Measurements from ENCODE around the gene SULF2.
A peak's percentile ranks its signal among the peaks of the same experiment; 100 is the strongest.

SULF2 gene

DNA sequence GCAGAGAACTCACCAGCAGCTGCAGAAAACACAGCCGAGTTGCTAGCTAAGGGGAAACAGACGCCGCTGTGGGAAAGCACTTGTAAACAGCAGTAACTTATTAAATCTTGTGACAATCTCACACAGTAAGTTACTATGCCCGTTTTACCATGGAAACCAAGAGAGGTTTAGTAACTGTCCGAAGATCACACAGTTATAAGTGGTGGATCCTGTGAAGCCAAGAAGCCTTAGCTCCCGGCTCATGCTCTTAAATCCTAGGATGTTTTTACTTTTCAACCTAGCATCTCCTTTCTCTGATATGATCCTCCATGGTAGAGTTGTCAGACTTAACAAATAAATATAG, 1.5 kb upstream of the SULF2 start:
- DNase-seq (ENCODE audit: extremely low spot score) = no peak
- no peak for TF ChIP-seq LEF1 (IDR thresholded peaks at IDR 0.05; ENCODE audit: borderline replicate concordance)
- CTCF ChIA-PET = interaction anchor here (0.7 to 2.2 kb wide), 6 partner anchors 108 to 837 kb away, joined by 3 to 19 read pairs (median 4); no protein-coding TSS in a partner anchor
- POLR2A ChIA-PET = interaction anchor here (0.9 to 1.7 kb wide), 2 partner anchors 45 to 63 kb away, joined by 3 read pairs; no protein-coding TSS in a partner anchor

DNA sequence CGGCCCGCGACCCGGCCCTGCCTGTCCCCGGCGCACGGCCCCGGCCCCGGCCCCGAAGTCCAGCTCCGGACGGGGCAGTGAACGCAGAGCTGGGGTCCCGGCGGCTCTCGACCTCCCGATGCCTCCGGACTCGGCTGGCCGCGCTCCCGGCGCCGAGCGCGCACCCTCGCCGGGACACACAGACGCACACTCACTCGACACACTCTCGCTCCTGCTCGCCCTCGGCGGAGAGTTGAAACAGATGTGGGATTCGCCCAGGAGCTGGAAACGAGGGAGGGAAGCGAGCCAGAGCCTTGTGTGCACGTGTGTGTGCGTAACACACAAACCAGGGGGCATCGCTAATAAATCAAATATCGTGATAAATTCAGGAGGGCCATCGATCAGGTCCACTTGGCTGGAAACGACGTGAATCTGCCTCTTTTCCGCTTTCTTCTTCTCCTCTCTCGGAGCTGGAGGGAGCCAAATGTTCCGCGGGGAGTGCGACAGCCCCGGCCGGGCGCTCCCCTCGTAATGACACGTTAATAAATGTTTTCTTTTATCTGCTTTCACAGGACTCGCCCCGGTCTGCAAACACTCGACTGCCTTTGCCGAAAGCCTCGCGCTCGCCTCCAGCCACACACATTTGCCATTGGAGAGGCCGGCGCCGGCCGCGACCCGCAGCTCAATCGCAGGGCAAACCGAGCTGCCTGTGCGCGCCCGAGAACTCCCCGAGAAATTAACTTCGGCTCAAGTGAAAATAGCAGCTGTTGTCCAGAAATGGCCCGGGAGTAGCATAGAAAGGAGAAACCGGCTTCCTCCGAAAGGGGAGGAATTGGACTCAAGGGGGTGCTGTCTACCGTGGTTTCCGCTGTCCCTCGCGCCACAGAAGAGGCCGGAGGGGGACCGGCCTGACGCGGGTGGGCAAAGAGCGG, 828 bp upstream of the SULF2 start:
- TF ChIP-seq L3MBTL2 (conservative IDR thresholded peaks at IDR 0.05) (peak; percentile 81), SP1 (IDR thresholded peaks at IDR 0.05) (no peak)
- TF ChIP-seq, protein P1, sequence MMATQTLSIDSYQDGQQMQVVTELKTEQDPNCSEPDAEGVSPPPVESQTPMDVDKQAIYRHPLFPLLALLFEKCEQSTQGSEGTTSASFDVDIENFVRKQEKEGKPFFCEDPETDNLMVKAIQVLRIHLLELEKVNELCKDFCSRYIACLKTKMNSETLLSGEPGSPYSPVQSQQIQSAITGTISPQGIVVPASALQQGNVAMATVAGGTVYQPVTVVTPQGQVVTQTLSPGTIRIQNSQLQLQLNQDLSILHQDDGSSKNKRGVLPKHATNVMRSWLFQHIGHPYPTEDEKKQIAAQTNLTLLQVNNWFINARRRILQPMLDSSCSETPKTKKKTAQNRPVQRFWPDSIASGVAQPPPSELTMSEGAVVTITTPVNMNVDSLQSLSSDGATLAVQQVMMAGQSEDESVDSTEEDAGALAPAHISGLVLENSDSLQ (IDR thresholded peaks at IDR 0.05) = peak; percentile 45; the same call in 1 of the 2 replicates
- ChIA-PET CTCF (interaction anchor here (0.6 to 2.2 kb wide), 7 partner anchors 15 to 844 kb away, joined by 3 to 19 read pairs (median 4); no protein-coding TSS in a partner anchor), POLR2A (interaction anchor here (0.8 to 1.7 kb wide), 3 partner anchors 44 to 186 kb away, joined by 3 read pairs; no protein-coding TSS in a partner anchor)
- DNase-seq (ENCODE audit: extremely low spot score) = peak; percentile 64

DNA sequence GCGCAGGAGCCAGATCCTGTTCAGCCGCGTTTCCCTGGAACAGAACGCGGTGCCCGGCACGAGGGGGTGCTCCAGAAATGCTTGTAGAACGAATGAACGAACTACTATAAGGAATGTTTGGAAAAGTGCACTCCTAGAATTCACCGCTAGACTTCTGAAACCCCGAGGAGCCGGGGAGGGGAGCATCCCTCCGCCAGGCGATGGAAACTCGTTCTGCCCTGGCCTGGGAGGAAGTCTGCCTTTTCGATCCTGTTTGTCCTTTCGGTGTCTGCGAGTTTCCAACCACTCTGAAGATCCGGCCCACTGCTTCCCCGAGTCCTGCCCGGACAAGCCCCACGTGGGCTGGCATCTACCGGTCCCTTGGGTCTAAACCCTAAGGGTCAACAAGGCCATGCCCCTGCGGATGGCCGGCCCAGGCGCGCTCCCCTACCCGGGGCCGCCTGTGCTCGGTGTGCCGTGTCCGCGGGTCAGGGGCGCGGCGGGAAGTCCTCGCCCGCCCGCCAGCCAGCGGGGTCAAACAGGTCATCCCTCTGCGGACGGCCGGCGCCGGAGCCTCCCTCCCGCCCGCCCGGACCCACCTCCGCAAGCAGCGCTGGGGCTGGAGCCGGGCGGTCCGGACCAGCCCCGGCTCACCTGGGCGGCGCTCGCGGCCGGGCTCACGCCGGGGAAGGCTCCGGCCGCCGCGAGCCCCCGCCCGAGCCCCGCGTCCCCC, 526 bp downstream of the SULF2 start:
- ChIA-PET POLR2A (no interaction called here), CTCF (no interaction called here)
- TF ChIP-seq L3MBTL2 (conservative IDR thresholded peaks at IDR 0.05) = peak; percentile 34; the same call in 1 of the 2 replicates
- no peak for TF ChIP-seq ZNF384 (IDR thresholded peaks at IDR 0.05)
- peak; percentile 65 for DNase-seq (ENCODE audit: extremely low spot score)

DNA sequence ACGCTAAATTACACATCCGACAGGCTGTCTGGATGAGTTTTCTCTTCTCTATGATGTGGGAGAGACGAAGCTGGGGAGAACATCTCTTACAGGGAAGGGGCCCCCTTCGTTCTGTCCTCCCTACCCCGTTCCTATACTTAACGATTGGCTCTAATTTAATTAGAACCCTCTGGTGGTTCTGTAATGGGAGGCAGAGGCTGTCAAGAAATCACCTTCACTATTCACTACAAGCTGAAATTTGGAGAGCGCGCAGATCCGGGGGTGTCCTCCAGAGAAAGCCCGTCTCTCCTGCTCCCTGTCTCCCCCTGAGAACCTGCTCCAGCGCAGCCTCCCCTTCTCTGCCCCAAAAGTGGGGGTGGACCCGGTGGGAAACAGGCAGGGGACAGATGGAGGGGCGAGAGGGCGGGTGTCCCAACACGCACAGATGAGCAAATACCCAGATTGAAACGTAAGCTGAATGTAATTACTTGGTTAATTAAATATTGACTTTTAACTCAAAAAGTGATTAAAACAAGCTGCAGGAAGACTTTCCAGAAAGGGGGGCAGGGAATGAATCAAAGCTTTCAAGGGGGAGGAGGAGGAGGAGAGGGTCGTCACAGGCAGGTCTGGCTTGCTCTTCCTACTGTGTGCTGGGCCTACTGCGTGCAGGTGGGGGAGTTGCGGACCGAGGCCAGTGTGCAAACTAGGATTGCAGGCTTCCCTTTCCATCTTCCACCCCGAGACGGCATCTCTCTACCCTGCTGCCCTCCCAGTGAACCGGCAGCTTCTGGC, 1.3 kb downstream of the SULF2 start:
- no peak for DNase-seq (ENCODE audit: extremely low spot score)
- ChIA-PET POLR2A (no interaction called here), CTCF (interaction anchor here (1.1 kb wide), 1 partner anchor 11 kb away, joined by 3 read pairs; no protein-coding TSS in a partner anchor)
- no peak for TF ChIP-seq ZNF384 (IDR thresholded peaks at IDR 0.05)
- TF ChIP-seq, protein P1 (IDR thresholded peaks at IDR 0.05) = no peak
- no peak for TF ChIP-seq HDGF (IDR thresholded peaks at IDR 0.05; ENCODE audit: borderline replicate concordance)
- no peak for TF ChIP-seq FOXM1 (IDR thresholded peaks at IDR 0.05; ENCODE audit: borderline replicate concordance)
- TF ChIP-seq ELF4 (IDR thresholded peaks at IDR 0.05) = no peak
- no peak for TF ChIP-seq FOXA1 (IDR thresholded peaks at IDR 0.05)
- TF ChIP-seq LEF1 (IDR thresholded peaks at IDR 0.05; ENCODE audit: borderline replicate concordance) = no peak
- no peak for TF ChIP-seq SUZ12 (IDR thresholded peaks at IDR 0.05)
- TF ChIP-seq TARDBP (IDR thresholded peaks at IDR 0.05) = no peak
- no peak for TF ChIP-seq L3MBTL2 (conservative IDR thresholded peaks at IDR 0.05)
- no peak for TF ChIP-seq CTBP1 (IDR thresholded peaks at IDR 0.05; ENCODE audit: borderline replicate concordance)
- TF ChIP-seq SP1 (IDR thresholded peaks at IDR 0.05) = no peak
- no peak for TF ChIP-seq NFRKB (IDR thresholded peaks at IDR 0.05)

DNA sequence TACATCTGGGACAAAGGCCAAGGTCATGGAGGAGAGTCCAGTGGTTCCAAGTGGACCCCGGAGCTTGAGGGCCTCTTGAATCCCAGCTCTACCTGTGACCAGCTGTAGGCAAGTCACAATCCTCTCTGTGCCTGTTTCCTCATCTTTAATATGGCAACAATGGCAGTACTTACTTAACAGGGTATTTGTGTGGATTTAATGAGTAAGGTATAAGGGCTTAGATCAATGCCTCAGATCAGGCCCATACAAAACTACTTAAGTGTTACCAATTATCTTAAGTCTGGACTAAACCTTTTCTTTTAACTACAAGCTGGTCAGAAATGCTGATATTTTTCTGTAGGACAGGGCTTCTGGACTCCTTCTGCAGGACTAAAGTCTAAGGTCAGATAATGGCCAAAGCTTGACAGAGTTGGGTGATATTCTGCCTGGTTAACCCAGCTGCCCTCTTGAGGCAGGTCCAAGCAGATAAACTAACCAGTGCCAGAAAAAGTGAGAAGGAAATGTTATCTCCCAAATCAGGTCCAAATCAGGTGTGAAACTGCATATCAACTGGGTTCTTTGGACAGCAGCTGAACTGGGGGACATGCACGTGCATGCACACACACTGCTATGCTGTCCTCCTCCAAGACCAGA, 2.2 kb downstream of the SULF2 start:
- DNase-seq (ENCODE audit: extremely low spot score) = no peak
- CTCF ChIA-PET = interaction anchor here (0.6 to 1.5 kb wide), 3 partner anchors 10 to 1742 kb away, joined by 3 to 5 read pairs (median 3); no protein-coding TSS in a partner anchor
- POLR2A ChIA-PET = no interaction called here
- TF ChIP-seq HDGF (IDR thresholded peaks at IDR 0.05; ENCODE audit: borderline replicate concordance) = no peak
- TF ChIP-seq ARNT (IDR thresholded peaks at IDR 0.05) = no peak
- no peak for TF ChIP-seq SUZ12 (IDR thresholded peaks at IDR 0.05)
- no peak for TF ChIP-seq L3MBTL2 (conservative IDR thresholded peaks at IDR 0.05)
- TF ChIP-seq FOXK2 (IDR thresholded peaks at IDR 0.05) = no peak
- TF ChIP-seq ZNF384 (IDR thresholded peaks at IDR 0.05) = no peak
- no peak for TF ChIP-seq TARDBP (IDR thresholded peaks at IDR 0.05)
- no peak for TF ChIP-seq FOXM1 (IDR thresholded peaks at IDR 0.05; ENCODE audit: borderline replicate concordance)
- TF ChIP-seq CTBP1 (IDR thresholded peaks at IDR 0.05; ENCODE audit: borderline replicate concordance) = no peak
- TF ChIP-seq FOXA1 (IDR thresholded peaks at IDR 0.05) = no peak
- TF ChIP-seq, protein P1 (IDR thresholded peaks at IDR 0.05) = no peak
- TF ChIP-seq SP1 (IDR thresholded peaks at IDR 0.05) = no peak
- TF ChIP-seq NFRKB (IDR thresholded peaks at IDR 0.05) = no peak
- no peak for TF ChIP-seq ELF4 (IDR thresholded peaks at IDR 0.05)
- no peak for TF ChIP-seq BHLHE40 (IDR thresholded peaks at IDR 0.05; ENCODE audit: borderline replicate concordance)
